ENCODE data around the gene HHAT.

The HHAT gene

GRCh38 chr1:210635108-210635507 lies 306.4 kb downstream of the HHAT start:
- DNase-seq (ENCODE audit: low read depth, low spot score): no peak
- no peak overlapping the region for H3K4me3 ChIP-seq (ENCODE audit: insufficient read length, low read depth)
- TF ChIP-seq ZNF274 (IDR thresholded peaks at IDR 0.05; ENCODE audit: low read depth, low read length) (no peak), YY1 (IDR thresholded peaks at IDR 0.05; ENCODE audit: insufficient read depth, insufficient read length) (no peak), SUZ12 (IDR thresholded peaks at IDR 0.05; ENCODE audit: extremely low read depth, insufficient read depth, insufficient read length) (no peak)
- H3K27me3 ChIP-seq (ENCODE audit: insufficient read depth, insufficient read length): no peaks in the 10 kb centered on the region
- H3K36me3 ChIP-seq (ENCODE audit: insufficient read depth, insufficient read length, low read length): no peaks in the 10 kb centered on the region
- no peaks in the 10 kb centered on the region for H3K4me1 ChIP-seq (ENCODE audit: insufficient read depth, insufficient read length)
- no peaks in the 10 kb centered on the region for H3K9me3 ChIP-seq (ENCODE audit: insufficient read depth, low read length)
- no peak overlapping the region for H3K9ac ChIP-seq (ENCODE audit: insufficient read length, low read depth)

DNA sequence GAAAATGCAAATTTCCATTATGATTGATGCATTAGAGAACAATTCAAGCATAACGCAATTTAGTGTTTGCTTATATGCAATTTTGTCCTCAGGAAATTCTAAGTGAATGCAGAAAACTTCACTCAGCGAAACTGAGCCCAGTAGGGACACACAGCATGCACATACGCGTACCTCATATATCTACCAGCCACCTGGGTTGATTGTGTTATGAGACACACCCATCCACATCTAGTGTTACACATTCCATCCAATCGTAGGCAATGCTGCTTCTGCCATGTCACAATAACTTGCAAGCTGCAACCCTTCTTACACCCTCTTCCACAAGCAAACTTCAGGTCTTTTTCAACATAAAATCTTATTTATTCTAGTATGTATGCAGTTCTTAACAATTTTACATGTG lies 312.9 kb downstream of the HHAT start:
- H3K4me1 ChIP-seq (ENCODE audit: insufficient read depth, insufficient read length): no peaks in the 10 kb centered on the region
- no peak for DNase-seq (ENCODE audit: low read depth, low spot score)
- no peaks in the 10 kb centered on the region for H3K36me3 ChIP-seq (ENCODE audit: insufficient read depth, insufficient read length, low read length)
- no peak overlapping the region for H3K9ac ChIP-seq (ENCODE audit: insufficient read length, low read depth)
- no peak overlapping the region for H3K4me3 ChIP-seq (ENCODE audit: insufficient read length, low read depth)
- H3K9me3 ChIP-seq (ENCODE audit: insufficient read depth, low read length): no peaks in the 10 kb centered on the region
- TF ChIP-seq SUZ12 (IDR thresholded peaks at IDR 0.05; ENCODE audit: extremely low read depth, insufficient read depth, insufficient read length) (no peak), YY1 (IDR thresholded peaks at IDR 0.05; ENCODE audit: insufficient read depth, insufficient read length) (no peak), ZNF274 (IDR thresholded peaks at IDR 0.05; ENCODE audit: low read depth, low read length) (no peak)
- no peaks in the 10 kb centered on the region for H3K27me3 ChIP-seq (ENCODE audit: insufficient read depth, insufficient read length)

GRCh38 chr1:210645582-210646257 lies 317.0 kb downstream of the HHAT start:
- no peaks in the 10 kb centered on the region for H3K27me3 ChIP-seq (ENCODE audit: insufficient read depth, insufficient read length)
- TF ChIP-seq ZNF274 (IDR thresholded peaks at IDR 0.05; ENCODE audit: low read depth, low read length) (no peak), SUZ12 (IDR thresholded peaks at IDR 0.05; ENCODE audit: extremely low read depth, insufficient read depth, insufficient read length) (no peak), YY1 (IDR thresholded peaks at IDR 0.05; ENCODE audit: insufficient read depth, insufficient read length) (no peak)
- H3K36me3 ChIP-seq (ENCODE audit: insufficient read depth, insufficient read length, low read length): no peaks in the 10 kb centered on the region
- no peaks in the 10 kb centered on the region for H3K4me1 ChIP-seq (ENCODE audit: insufficient read depth, insufficient read length)
- DNase-seq (ENCODE audit: low read depth, low spot score): no peak
- no peaks in the 10 kb centered on the region for H3K9me3 ChIP-seq (ENCODE audit: insufficient read depth, low read length)
- H3K9ac ChIP-seq (ENCODE audit: insufficient read length, low read depth): no peak overlapping the region
- no peak overlapping the region for H3K4me3 ChIP-seq (ENCODE audit: insufficient read length, low read depth)

GRCh38 chr1:210646258-210646616 lies 317.5 kb downstream of the HHAT start:
- Histone ChIP-seq H3K9ac (ENCODE audit: insufficient read length, low read depth) (no peak overlapping the region), H3K4me3 (ENCODE audit: insufficient read length, low read depth) (no peak overlapping the region), H3K27me3 (ENCODE audit: insufficient read depth, insufficient read length) (no peaks in the 10 kb centered on the region), H3K9me3 (ENCODE audit: insufficient read depth, low read length) (no peaks in the 10 kb centered on the region), H3K36me3 (ENCODE audit: insufficient read depth, insufficient read length, low read length) (no peaks in the 10 kb centered on the region), H3K4me1 (ENCODE audit: insufficient read depth, insufficient read length) (no peaks in the 10 kb centered on the region)
- TF ChIP-seq YY1 (IDR thresholded peaks at IDR 0.05; ENCODE audit: insufficient read depth, insufficient read length): no peak
- no peak for TF ChIP-seq ZNF274 (IDR thresholded peaks at IDR 0.05; ENCODE audit: low read depth, low read length)
- TF ChIP-seq SUZ12 (IDR thresholded peaks at IDR 0.05; ENCODE audit: extremely low read depth, insufficient read depth, insufficient read length): no peak
- no peak for DNase-seq (ENCODE audit: low read depth, low spot score)

GRCh38 chr1:210647406-210648333 lies 319.0 kb downstream of the HHAT start:
- no peaks in the 10 kb centered on the region for H3K9me3 ChIP-seq (ENCODE audit: insufficient read depth, low read length)
- no peaks in the 10 kb centered on the region for H3K36me3 ChIP-seq (ENCODE audit: insufficient read depth, insufficient read length, low read length)
- no peak for TF ChIP-seq YY1 (IDR thresholded peaks at IDR 0.05; ENCODE audit: insufficient read depth, insufficient read length)
- TF ChIP-seq ZNF274 (IDR thresholded peaks at IDR 0.05; ENCODE audit: low read depth, low read length): no peak
- TF ChIP-seq SUZ12 (IDR thresholded peaks at IDR 0.05; ENCODE audit: extremely low read depth, insufficient read depth, insufficient read length): no peak
- no peak for DNase-seq (ENCODE audit: low read depth, low spot score)
- H3K27me3 ChIP-seq (ENCODE audit: insufficient read depth, insufficient read length): no peaks in the 10 kb centered on the region
- no peaks in the 10 kb centered on the region for H3K4me1 ChIP-seq (ENCODE audit: insufficient read depth, insufficient read length)
- H3K4me3 ChIP-seq (ENCODE audit: insufficient read length, low read depth): no peak overlapping the region
- no peak overlapping the region for H3K9ac ChIP-seq (ENCODE audit: insufficient read length, low read depth)

DNA sequence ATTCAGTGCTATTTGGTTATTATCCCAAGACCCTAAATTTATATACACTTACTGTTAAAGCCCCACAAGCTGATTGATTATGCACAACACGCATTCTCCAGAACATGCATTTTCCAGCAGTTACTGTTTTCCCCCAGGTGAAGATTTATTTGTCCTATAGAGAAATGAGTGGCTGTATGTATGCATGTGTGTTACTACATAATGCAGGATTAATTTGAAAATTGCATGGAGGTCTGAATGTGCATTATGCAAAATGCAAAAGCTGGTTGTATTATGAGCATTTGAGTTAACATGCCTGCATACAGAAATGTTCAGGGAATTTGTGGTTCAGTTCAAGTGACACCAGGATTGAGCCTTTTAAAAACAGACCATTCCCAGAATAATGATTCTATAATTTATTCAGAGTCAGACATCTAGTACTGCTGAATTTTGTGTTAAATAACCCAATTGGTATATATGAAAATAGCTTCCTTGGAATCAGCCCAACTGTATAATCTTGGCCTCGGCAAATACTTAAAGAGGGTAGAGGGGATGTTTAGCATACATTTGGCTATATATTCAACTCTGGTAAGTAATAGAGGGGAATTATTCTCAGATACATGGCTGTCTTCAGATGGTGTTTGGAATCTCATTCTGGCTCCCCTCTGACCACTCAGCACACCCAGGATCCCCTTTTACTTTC lies 320.0 kb downstream of the HHAT start:
- Histone ChIP-seq H3K4me3 (ENCODE audit: insufficient read length, low read depth) (no peak overlapping the region), H3K36me3 (ENCODE audit: insufficient read depth, insufficient read length, low read length) (no peaks in the 10 kb centered on the region), H3K27me3 (ENCODE audit: insufficient read depth, insufficient read length) (no peaks in the 10 kb centered on the region), H3K9ac (ENCODE audit: insufficient read length, low read depth) (no peak overlapping the region), H3K9me3 (ENCODE audit: insufficient read depth, low read length) (no peaks in the 10 kb centered on the region), H3K4me1 (ENCODE audit: insufficient read depth, insufficient read length) (no peaks in the 10 kb centered on the region)
- TF ChIP-seq YY1 (IDR thresholded peaks at IDR 0.05; ENCODE audit: insufficient read depth, insufficient read length): no peak
- TF ChIP-seq ZNF274 (IDR thresholded peaks at IDR 0.05; ENCODE audit: low read depth, low read length): no peak
- no peak for TF ChIP-seq SUZ12 (IDR thresholded peaks at IDR 0.05; ENCODE audit: extremely low read depth, insufficient read depth, insufficient read length)
- DNase-seq (ENCODE audit: low read depth, low spot score): no peak

DNA sequence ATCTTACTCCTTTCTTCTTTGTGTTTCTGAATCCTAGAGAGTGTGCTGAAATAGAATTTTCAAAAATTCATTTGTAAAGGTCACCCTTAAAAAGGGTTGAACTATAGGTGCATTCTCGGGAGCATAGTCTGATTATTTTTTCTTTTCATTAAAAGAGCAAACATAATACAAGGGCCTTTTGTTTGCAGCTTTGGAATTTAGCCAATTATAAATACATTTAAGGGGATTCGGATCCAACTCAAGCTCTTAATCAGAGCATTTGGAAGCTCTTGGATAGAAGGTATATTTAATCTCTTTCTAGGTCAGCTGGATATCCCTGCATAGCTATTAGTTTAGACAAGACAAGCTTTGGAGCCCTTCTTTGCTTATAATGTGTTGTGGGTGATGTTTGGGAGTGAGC lies 321.7 kb downstream of the HHAT start:
- no peak for TF ChIP-seq SUZ12 (IDR thresholded peaks at IDR 0.05; ENCODE audit: extremely low read depth, insufficient read depth, insufficient read length)
- no peak for TF ChIP-seq YY1 (IDR thresholded peaks at IDR 0.05; ENCODE audit: insufficient read depth, insufficient read length)
- TF ChIP-seq ZNF274 (IDR thresholded peaks at IDR 0.05; ENCODE audit: low read depth, low read length): no peak
- Histone ChIP-seq H3K9me3 (ENCODE audit: insufficient read depth, low read length) (no peaks in the 10 kb centered on the region), H3K27me3 (ENCODE audit: insufficient read depth, insufficient read length) (no peaks in the 10 kb centered on the region), H3K9ac (ENCODE audit: insufficient read length, low read depth) (no peak overlapping the region), H3K4me3 (ENCODE audit: insufficient read length, low read depth) (no peak overlapping the region), H3K36me3 (ENCODE audit: insufficient read depth, insufficient read length, low read length) (no peaks in the 10 kb centered on the region), H3K4me1 (ENCODE audit: insufficient read depth, insufficient read length) (no peaks in the 10 kb centered on the region)
- no peak for DNase-seq (ENCODE audit: low read depth, low spot score)
